GM19025 (cell line): Measurements from ENCODE around the gene TRIP13.
"Not testable (repeated sequence)": the region's sequence is repeated elsewhere in the genome, so short reads cannot be mapped to it uniquely, and the experiment has no call there.

Experiments
- ATAC-seq: cut with Tn5 transposase; IDR thresholded peaks from one replicate; pipeline ENCODE4 v1.9.1; 2021; ENCODE audit warnings: mild to moderate bottlenecking, low read depth, moderate library complexity; ENCODE audit not compliant: unreplicated experiment

Gene TRIP13

DNA sequence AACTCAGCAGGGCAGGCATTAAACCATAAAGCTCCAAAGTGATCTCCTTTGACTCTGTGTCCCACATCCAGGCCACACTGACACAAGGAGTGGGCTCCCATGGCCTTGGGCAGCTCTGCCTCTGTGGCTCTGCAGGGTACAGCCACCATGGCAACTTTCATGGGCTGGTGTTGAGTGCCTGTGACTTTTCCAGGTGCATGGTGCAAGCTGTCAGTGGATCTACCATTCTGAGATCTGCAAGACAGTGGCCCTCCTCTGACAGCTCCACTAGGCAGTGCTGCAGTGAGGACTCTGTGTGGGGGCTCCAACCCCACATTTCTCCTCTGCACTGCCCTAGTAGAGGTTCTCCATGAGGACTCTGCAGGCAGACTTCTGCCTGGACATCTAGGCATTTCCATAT lies 41.3 kb downstream of the TRIP13 start:
- not testable (repeated sequence) for ATAC-seq

DNA sequence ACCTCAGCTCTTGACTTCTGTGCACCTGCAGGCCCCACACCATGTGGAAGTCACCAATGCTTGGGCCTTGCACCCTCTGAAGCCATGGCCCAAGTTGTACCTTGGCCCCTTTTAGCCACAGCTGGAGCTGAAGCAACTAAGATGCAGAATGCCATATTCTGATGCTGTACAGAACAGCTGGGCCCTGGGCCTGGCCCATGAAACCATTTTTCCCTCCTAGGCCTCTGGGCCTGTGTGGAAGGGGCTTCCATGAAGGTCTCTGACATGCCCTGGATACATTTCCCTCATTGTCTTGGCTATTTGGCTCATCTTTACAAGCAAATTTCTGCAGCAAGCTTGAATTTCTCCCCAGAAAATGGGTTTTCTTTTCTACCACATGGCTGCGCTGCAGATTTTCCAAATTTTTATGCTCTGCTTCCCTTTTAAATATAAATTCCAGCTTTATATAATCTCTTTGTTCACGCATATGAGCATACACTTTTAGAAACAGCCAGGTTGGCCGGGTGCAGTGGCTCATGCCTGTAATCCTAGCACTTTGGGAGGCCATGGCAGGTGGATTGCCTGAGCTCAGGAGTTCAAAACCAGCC lies 41.8 kb downstream of the TRIP13 start:
- not testable (repeated sequence) for ATAC-seq

DNA sequence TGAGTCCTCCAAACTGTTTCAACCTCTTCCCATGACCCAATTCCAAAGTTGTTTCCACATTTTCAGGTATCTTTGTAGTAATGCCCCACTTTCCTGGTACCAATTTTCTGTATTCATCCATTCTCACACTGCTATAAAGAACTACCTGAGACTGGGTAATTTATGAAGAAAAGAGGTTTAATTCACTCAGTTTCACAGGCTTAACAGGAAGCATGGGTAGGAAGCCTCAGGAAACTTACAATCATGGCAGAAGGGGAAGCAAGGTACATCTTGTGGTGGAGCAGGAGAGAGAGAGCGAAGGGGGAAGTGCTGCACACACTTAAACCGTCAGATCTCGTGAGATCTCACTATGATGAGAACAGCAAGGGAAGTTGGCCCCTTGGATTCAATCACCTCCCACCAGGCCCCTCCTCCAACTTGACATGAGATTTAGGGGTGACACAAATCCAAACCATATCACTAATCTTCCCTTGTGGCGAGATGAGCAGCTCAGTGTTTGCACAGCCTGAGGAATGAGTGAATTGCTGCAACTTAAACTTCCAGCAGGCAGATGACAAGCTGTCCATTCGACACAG lies 42.9 kb downstream of the TRIP13 start:
- ATAC-seq = no peak

DNA sequence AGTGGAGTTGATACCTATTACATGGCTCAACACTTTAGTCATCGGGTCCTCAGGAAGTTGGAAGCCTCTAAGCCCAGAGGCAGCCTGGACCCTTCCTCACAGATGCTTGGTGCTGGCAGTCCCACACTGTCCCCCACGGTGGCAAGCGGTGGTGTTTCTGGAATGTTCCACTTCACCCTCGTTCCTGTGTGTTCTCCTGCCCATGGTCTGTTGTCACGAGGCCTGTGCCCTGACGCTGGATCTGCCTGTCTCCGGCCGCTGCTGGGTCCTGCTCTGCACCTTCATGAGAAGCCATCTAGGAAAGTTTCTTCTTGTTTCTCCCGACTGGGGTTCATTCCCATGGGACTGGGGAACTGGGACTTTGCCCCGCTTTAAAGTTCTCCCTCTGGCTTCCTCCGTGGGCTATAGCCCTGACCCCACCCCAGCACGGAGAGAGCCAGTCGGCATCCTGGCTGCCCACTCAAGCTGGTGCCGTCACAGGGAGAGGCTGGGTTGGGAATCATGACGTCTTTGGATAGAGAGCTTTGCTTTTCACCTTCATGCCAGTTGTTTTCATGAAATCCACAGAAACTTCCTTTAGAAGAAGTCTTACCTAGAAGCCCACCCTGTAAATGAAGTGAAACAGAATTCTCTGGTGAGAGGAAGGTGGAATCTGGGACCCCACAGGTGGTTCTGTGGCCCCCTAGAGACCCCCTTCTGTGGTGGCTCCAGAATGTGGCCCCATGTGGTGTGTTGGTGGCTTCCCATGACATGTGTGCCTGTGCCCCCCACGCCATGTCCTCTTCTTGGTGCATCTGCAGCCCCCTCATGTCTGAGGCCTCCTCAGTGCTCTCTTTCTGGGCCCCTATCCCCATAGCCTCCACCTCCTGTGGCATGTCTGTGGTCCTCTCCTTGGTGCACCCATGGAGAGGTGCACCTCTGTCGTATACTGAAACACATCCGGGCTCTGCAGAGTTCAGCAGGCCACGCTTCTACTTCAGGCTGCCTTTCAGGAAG lies 43.8 kb downstream of the TRIP13 start:
- no peak for ATAC-seq

DNA sequence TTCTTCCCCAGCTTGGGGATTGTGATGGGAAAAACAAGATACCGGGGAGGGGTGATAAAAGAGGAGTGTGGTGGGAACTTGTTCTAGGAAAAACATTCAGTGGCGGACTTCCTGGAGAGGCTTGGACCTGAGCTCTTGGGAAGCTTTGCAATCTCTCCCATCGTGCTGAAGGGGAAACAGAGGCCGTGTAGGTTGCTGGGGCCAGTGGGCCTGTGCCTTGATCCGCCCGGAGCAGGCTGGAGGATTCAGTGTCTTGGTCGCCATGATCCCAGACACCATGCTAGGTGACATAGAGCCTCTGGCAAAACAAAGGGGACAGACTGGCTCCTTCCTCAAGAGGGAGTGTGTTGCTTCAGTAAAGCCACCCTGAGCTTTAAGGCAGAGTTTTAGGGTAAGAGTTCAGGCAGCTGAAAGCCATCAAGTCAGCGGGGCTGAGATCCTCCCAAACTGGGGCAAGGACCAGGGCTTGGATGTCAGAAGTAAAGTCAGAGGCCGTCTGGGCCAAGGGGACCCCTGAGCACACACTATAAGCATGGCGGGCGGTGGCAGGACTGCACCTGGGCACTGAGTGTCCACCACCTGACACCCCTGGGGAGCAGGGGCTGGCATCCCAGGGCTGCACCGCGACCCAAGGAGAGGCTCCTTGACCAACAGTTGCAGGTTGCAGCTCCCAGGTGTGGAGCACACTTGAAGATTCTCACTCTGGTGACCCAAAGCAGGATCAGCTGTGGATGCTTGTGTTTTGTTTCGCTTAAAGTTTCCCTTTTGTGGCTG lies 44.7 kb downstream of the TRIP13 start:
- no peak for ATAC-seq

DNA sequence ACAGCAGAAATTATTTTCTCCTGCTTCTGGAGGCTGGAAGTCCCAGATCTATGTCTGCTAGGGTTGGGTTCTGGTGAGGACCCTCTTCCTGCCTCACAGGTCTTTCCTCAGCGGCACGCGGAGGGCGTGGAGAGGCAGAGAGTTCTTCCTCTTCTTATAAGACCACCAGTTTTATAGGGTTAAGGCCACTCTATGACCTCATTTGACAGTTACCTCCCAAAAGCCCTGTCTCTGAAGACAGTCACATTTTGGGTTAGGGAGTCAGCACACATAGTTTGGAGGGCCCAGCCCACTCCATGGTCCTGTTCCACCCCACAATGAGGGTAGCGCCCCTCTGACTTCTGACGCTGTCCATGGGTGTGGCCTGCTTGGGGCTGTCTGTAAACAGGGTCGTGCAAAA lies 46.7 kb downstream of the TRIP13 start:
- ATAC-seq = no peak

DNA sequence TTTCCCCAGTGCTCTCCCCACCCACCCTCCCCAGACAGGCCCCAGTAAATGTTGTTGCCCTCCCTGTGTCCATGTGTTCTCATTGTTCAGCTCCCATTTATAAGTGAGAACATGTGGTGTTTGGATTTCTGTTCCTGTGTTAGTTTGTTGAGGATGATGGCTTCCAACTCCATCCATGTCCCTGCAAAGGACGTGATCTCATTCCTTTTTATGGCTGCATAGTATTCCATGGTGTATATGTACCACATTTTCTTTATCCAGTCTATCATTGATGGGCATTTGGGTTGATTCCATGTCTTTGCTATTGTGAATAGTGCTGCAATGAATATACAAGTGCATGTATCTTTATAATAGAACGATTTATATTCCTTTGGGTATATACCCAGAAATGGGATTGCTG lies 48.1 kb downstream of the TRIP13 start:
- not testable (repeated sequence) for ATAC-seq

DNA sequence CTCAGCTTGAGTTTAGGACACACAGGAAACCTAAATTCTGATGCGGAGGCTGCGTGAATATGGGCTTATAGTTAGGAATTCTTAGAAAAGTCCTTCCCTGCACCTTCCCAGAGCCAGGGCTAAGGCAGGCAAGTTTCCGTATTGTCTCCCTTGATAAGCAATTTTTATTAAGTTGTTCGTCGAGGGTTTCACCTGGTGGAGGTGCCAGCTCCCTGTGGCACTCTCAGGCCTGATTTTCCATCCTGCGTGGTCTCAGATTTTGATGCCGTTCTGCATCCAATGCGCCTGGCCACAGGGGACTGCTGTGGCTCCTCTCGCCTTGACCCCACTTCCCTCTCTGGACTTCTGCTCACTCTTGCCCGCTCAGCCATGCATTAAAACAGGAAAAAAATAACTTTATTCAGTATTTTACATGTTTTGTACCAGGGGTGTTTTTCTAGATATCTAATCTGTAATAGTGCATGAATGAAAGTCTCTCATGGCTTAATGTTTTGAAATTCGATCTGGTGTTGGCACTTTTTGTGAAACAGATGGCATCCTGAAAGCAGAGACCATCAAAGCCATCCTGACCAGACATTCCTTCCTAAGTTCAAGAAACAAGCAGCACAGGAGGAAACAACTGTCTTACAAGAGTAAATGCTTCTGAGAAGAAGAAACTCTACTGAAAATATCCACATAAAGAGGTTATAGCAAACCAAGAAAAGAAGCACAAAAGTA lies 50.7 kb downstream of the TRIP13 start:
- no peak for ATAC-seq

DNA sequence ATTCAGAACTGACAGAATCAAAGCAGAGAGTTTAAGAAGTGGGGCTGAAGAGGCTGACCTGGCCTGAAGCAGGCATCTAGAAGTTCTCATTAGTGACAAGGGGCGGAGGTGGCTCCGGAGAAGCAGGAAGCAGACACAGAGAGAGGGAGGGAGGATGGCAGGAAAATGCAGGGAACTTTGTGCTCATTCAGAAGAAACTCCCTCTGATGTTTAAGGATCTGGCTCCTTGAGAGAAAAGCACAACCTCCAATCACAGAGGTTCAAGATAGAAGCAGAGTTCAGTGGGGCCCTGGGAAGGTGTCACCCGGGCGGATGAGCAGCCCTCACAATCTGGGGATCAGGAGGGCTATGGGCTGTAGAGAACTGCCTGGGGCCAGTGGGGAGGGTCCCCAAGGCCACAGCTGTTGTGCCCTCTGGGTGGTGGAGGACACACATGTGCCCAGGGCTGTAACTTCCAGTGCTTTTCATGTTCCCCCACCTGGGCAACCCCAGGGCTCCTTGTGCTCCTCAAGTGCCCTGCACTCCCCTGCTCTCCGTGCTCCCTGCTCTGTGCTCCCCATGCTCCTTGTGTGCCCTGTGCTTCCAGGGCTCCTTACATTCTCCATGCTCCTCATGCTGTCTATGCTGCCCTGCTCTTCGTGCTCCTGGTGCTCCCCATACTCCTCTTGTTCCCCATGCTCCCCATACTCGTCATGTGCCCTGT lies 51.4 kb downstream of the TRIP13 start:
- no peak for ATAC-seq

DNA sequence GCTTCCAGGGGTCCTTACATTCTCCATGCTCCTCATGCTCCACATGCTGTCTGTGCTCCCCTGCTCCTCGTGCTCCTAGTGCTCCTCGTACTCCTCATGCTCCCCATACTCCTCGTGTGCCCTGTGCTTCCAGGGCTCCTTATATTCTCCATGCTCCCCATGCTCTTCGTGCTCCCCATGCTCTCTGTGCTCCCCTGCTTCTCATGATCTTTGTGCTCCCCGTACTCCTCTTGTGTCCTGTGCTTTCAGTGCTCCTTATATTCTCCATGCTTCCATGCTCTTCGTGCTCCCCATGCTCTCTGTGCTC lies 51.9 kb downstream of the TRIP13 start:
- ATAC-seq = no peak

DNA sequence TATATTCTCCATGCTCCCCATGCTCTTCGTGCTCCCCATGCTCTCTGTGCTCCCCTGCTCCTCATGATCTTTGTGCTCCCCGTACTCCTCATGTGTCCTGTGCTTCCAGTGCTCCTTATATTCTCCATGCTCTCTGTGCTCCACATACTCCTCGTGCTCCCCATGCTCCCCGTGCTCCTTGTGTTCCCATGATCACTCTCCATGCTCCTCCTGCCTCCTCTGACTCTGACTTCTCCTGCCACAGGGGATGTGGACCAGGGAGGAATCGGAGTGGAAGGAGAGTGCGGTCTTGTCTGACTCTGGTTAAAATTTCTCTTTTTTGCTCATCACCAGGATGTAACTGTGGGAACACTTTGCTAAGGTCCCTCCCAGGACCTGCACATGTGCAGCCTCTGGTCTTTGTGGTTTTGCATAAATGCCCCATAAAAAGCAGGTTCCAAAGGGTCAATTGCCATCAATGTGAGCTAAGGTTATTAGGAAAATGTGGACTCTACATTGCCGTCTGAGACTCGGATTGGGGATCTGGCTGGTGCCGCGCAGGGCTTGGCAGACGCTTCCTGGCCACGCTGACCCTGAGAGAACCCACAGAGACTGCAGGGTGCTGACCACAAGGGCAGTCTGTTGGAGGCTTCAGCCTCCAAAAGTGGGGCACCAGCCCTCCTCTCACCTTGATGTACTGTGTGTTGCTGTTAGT lies 52.5 kb downstream of the TRIP13 start:
- no peak for ATAC-seq

DNA sequence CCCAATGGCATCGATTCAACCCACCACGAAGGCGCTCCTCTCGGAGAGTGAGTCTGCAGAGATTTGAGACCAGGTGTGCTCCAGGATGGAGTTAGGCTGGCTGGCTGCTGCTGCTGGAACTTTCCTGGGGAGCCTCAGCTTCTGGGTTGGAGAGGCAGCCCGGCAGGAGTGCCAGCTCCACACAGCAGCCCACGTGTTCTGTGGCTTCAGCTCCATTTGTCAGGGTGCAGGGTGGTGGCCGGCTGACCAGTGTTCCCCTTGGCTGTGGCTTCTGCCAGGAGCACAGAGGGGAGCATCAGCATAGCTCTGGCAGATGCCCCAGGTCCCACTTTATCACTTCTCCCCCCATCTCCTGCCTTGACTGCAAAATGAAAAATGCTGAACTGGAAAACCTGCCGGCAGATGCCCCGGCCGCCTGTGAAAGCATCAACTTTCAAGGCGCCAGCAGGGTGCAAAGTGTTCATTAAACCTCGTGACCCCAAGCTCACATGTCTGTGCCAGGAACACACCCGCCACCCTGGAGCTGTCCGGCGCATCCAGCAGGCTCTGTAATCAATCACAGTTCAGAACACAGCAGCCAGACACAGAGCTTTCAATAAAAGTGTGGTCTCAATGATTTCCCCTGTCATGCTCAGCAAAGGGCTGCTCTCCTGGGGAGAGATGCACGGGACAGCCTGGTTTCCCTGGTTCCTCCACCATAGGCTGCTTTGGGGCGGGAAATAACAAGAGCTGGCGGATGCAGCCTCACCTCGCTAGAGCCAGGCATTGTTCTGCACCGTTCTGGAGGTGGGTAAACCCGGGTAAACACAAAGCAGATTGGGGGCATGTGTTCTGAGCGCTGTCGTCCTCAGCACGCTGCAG lies 53.2 kb downstream of the TRIP13 start:
- ATAC-seq = no peak

DNA sequence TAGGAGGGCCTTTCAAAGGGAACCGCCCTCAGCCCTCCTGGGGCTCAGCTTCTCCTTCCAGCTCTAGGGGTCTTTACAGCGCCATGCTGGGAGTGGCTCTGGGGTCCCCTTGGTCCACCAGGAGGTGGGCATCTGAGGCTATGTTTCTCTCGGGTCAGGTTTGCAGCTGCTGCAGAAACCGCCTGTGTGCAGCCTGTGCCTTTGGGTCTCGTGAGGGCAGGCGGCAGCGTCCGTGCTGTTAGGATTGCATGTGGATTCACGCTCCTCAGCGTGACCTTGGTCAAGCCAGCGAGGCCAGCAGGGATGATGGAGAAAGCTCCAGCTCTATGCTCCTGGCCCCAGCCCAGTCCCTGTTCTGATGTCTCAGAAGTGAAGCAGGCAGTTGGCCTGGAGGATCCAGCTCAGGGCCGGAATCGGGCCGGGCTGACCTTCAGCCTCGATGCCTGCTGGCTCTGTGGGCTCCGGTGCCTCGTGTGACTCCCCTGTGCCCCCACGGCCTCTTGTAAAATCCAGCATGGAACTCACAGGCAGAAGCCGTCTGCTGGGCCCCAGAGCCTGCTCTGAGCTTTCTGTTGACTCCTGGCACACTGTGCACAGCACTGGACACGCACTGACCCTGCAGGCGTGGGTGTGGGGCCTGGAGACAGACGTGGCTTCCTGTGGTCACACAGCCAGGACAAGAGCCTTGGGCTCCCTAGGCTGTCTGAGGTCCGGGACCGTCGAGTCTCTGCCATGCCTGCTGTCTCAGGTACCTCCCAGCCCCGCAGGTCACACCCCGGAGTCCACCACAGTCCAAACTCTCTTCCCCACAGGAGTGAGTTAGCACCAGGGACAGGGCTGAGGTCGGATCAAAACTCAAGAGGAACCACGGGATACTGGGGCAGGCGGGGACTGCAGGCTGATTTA lies 54.3 kb downstream of the TRIP13 start:
- no peak for ATAC-seq

DNA sequence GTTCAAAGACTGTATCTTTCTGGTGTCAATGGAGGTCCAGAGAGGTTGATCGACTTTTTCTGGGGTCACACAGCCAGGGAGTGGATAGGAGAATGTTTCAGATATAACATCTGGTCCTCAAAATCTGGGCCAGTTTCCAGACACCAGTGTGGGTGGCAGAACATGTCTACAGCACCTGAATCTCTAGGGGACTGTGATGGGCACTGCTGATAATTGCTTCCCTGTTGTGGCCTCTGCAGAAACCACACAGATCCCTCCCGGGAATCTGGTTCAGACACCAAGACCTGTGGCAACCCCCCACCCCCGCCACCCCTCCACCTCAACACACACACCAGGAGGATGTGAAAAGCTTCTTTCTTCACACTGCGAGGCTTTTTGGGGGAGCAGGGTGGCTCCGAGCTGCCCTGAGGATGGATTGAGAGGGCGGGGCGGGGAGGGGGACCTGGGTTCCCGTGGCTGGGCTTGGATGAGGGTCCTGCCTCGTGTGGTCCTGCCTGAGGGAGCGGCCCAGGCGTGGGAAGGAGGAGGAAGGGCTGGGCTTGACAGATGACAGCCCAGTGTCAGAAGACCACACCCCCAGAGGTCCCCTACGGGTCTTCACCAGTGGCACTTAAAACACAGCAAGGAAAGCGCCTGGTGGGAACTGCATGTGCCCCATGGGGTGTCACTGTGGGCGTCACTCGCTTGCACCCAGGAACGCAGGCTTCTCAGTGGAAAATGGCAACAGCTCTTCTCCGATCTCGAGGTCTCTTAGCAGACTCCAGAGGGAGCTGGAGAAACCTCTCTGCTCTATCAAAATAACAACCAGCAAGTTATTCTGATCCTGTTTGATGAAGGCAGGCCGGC lies 55.2 kb downstream of the TRIP13 start:
- no peak for ATAC-seq

DNA sequence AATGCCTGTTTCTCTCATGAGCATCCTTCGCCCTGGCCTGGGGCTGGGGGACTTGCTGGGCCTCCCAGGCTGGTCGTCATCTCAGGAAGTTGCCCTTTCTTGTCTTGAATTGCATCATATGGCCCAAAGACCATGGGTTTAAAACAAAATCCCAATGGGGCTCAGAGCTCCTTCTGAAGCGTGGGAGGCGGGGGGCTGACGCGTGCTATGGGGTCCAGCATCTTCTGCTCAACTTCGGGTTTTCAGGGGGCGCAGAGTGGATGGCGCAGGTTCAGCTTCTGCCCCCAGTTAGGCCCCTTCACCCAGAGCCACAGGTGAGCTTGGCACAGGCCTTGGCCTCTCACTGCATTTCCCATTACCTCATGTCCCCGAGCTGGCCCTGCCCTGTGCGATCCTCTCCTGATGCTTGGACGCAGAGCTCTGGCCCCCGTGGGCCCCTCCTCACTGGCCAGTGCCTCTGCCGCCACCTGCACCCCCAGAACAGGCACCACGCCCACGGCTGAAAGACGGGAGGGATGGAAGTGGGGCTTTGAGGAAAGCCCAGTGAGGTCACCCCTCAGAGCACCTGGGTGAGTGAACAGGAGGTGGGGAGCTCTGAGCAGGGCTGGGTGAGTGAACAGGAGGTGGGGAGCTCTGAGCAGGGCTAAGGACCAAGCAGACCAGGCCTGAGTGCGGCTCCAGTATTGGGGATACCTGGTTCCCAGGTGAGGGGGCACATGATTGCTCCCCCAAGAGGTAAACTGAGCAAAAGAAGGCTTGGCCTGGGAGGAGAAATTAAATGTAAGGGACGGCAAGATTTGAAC lies 56.0 kb downstream of the TRIP13 start:
- ATAC-seq = no peak

DNA sequence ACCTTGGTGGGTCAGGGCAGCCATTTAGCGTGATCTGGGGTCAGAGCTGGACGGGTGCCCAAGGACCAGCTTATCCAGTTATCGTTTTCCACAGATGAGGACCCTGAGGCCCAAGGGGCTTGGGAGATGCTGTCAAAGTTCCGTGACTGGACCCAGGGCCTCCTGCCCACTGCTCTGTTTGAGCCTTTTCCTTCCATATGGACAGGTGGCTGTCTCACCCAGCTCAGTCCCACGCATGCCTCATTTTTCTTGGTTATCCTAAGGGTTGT lies 56.5 kb downstream of the TRIP13 start:
- ATAC-seq = no peak
